Measurements from ENCODE around the gene NT5C1A.

DNA sequence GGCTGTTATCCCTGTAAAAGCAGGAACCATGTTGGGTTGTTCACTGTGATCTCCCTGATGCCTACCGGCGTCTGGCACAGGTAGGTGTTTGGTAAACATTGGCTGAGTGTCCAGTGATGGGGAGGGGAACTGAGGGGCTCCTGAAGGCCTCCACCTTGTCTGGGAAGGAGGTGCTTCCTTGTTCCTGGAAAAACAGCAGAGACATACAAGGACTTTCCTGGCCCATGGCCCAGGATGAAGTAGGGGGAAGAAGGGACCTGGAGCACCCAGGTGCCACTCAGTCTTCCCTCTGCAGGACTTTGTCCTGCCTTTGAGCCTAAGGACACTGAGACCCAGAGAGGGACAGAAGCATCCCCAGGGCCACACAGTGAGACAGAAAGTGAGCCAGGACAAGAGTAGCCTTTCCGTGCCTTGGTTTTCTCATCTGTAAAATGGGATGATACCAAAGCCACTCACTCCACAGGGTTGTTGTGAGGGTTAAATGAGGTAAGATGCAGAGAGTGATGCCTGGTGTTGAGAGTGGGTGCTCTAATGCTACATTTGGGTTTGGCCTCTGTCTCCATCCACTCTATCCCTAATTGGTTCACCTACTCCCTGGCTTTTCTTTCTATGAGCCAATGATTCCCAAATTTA, 26.4 kb downstream of the NT5C1A start:
- TF ChIP-seq EZH2phosphoT487 (IDR thresholded peaks at IDR 0.05; ENCODE audit: insufficient read depth, low read depth) (no peak), EZH2 (IDR thresholded peaks at IDR 0.05; ENCODE audit: insufficient read depth, poor library complexity, severe bottlenecking) (no peak)

All from GM23248 (cell line).